ENCODE data around the gene OR6K6.

Gene OR6K6

DNA sequence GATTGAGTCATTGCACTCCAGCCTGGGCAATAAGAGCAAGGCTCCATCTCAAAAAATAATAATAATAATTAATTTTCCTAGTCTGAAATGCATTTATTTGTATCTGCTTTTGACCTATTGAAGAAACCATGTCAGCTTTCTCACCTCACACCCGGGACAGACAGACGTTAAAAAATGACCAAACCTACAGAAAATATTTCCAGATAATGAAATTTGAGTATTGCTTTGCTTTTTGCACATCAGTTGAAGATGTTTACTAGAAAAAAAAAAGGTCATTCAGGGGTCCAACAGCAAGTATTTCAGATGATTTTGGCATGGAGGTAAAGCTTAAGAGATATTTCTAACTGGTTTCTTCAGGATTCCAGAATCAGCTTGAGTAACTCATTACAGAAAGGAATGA, at the start of gene OR6K6:
Gene OR6K6, plus strand, starts transcription at position 301 of the 400 bp plus-strand sequence. CDS start 168 bp downstream, outside the sequence.
- TF ChIP-seq, protein P1, sequence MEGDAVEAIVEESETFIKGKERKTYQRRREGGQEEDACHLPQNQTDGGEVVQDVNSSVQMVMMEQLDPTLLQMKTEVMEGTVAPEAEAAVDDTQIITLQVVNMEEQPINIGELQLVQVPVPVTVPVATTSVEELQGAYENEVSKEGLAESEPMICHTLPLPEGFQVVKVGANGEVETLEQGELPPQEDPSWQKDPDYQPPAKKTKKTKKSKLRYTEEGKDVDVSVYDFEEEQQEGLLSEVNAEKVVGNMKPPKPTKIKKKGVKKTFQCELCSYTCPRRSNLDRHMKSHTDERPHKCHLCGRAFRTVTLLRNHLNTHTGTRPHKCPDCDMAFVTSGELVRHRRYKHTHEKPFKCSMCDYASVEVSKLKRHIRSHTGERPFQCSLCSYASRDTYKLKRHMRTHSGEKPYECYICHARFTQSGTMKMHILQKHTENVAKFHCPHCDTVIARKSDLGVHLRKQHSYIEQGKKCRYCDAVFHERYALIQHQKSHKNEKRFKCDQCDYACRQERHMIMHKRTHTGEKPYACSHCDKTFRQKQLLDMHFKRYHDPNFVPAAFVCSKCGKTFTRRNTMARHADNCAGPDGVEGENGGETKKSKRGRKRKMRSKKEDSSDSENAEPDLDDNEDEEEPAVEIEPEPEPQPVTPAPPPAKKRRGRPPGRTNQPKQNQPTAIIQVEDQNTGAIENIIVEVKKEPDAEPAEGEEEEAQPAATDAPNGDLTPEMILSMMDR (IDR thresholded peaks at IDR 0.05; ENCODE audit: insufficient read depth, low read depth, low read length, missing control alignments): no peak
- DNase-seq (ENCODE audit: low read depth): no peak
- no peak within 1 kb of the TSS for H3K4me3 ChIP-seq (ENCODE audit: low read depth, low read length)

DNA sequence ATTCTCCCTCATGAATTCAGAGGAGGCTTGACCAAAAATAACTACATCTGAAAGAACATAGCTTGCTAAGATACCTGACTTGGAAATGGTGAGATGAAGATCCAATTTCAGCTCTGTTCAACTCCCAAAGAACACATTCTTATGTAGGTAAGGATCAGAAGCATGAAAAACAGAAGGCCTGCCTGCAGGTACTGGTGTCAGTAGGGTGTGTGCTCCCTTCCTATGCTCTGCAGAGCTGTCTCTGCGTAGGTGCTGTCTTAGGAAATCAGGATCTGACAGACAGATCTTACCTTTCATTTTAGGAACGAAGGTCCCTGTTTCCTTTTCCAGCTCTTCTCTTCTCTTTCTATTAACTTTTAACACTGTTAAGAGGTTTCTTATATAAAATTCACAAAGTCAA, 48.4 kb upstream of the OR6K6 start:
- H3K4me3 ChIP-seq (ENCODE audit: low read depth, low read length): no peak overlapping the region
- no peak for DNase-seq (ENCODE audit: low read depth)
- TF ChIP-seq, protein P1 (IDR thresholded peaks at IDR 0.05; ENCODE audit: insufficient read depth, low read depth, low read length, missing control alignments): no peak

DNA sequence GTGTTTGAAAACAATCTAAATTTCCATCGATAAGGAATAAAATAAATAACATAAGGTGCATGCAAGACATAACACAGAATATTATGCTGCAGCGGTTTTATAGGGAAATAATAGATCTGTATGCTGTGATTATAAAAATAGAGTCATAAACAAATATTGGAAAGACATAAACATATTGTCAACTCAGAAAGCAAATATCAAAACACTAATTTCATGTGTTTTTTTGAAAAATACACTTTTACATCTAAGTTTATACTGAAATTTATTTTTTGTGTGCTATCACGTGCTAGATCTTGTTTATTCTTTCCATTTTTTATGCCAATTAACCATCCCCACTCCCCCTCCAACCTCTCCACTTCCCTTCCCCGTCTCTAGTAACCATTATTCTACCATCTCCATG, 43.4 kb upstream of the OR6K6 start:
- H3K4me3 ChIP-seq (ENCODE audit: low read depth, low read length): no peak overlapping the region
- TF ChIP-seq, protein P1 (IDR thresholded peaks at IDR 0.05; ENCODE audit: insufficient read depth, low read depth, low read length, missing control alignments): no peak
- no peak for DNase-seq (ENCODE audit: low read depth)

DNA sequence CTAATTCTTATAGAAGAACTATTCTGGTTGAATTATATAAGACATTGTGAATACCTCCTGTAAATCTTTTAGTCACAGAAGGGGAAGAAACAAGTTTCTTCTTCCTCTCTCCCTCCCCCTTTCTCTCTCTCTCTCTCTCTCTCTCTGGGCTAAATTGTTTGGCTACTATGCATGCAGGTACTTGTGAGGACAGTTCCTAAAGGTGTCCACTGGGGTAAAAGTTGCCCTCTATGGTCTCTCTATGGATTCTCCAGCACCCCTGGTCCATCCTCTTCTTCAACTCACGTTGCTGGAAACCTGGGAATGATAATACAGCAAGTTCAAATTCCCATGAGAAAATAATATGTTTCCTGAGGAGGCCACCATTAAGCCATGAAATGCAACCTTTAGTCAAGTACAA, 39.8 kb upstream of the OR6K6 start:
- no peak for DNase-seq (ENCODE audit: low read depth)
- H3K4me3 ChIP-seq (ENCODE audit: low read depth, low read length): no peak overlapping the region
- TF ChIP-seq, protein P1 (IDR thresholded peaks at IDR 0.05; ENCODE audit: insufficient read depth, low read depth, low read length, missing control alignments): no peak

GRCh38 chr1:158716335-158716734, 38.2 kb upstream of the OR6K6 start:
- DNase-seq (ENCODE audit: low read depth): peak; percentile 32
- TF ChIP-seq, protein P1 (IDR thresholded peaks at IDR 0.05; ENCODE audit: insufficient read depth, low read depth, low read length, missing control alignments): no peak
- H3K4me3 ChIP-seq (ENCODE audit: low read depth, low read length): no peak overlapping the region

- TF ChIP-seq, protein P1 (IDR thresholded peaks at IDR 0.05; ENCODE audit: insufficient read depth, low read depth, low read length, missing control alignments): no peak
- no peak for DNase-seq (ENCODE audit: low read depth)
- H3K4me3 ChIP-seq (ENCODE audit: low read depth, low read length): no peak overlapping the region
Measured at GRCh38 chr1:158717344-158717743, 37.2 kb upstream of the OR6K6 start.

- TF ChIP-seq, protein P1 (IDR thresholded peaks at IDR 0.05; ENCODE audit: insufficient read depth, low read depth, low read length, missing control alignments): no peak
Measured at GRCh38 chr1:158719664-158720063, 34.9 kb upstream of the OR6K6 start.

More at GRCh38 chr1:158719664-158720063, 34.9 kb upstream of the OR6K6 start:
- no peak overlapping the region for H3K4me3 ChIP-seq (ENCODE audit: low read depth, low read length)
- no peak for DNase-seq (ENCODE audit: low read depth)
